Activated T-cell treated with anti-CD3 and anti-CD28 coated beads for 1 hour (primary cell): ENCODE data around the gene PRMT9.

Experiments
- DNase-seq: peaks from one replicate; pipeline ENCODE4 v3.0.0-alpha.2; 2020; ENCODE audit warnings: low read depth

The PRMT9 gene

DNA sequence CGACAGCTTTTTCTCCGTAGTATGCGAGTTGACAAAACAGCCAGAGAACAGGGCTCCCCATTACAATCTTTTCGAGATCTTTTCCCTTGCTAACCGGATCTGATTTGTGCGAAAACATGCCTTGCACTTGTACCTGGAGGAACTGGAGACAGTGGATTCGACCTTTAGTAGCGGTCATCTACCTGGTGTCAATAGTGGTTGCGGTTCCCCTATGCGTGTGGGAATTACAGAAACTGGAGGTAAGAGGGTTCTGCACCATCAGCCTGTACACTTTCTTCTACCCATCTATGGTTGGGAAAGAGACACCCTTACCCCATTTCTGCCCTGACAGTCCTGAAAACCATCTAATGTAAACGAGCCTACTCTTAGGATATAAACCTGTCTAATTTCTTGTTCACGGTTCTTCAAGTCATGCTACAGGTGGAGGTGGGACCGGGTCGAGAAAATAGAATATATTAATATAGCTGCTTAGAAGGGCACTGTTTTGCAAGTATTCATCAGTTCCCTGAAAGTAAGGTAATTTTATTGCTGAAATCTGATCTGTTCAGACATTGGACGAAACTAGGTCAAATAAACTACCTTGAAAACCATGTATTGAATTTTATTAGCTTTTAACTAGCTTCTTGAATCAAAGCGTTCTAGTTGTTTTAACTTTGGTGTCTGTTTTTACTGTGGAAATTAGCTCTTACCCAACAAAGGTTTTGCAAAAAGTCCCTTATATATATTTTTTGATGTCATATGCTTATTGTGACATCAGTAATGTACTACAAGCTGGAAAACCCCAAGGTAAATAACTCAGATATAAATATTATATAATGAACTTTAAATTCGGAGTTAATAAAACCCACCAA lies 65.9 kb downstream of the PRMT9 start:
- DNase-seq: peak; percentile 5

- DNase-seq: peak; percentile 100
These were observed 66.7 kb downstream of the PRMT9 start, which contains the start of gene TMEM184C for GRCh38 chr4:147617173-147617840. TSS of gene TMEM184C (plus strand) at chr4:147617397. CDS start at chr4:147617957, 560 bp downstream.

- DNase-seq: no peak
These were observed 67.2 kb downstream of the PRMT9 start for GRCh38 chr4:147616849-147617172.

- no peak for DNase-seq
These were observed 73.3 kb downstream of the PRMT9 start for GRCh38 chr4:147610686-147611085.

GRCh38 chr4:147607471-147607870 lies 76.5 kb downstream of the PRMT9 start:
- DNase-seq: no peak

DNA sequence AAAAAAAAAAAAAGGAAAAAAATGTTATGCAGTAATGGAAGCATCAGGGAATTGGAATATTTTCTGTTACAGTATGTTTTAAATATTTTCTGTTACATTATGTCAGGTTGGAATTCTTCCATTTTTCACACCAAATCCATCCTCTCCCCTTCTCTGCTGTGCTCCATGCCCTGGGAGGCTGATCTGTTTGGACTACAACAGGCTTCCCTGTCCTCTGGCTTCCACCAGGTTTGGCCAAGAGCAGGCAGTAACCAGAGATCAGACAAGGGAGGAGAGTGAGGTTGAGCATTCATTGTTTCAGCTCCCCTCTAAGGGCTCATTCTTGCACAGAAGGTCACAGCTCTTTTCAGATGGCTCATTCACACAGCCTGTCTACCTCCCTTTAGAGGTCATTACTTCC lies 78.5 kb downstream of the PRMT9 start:
- no peak for DNase-seq

- no peak for DNase-seq
These were observed 84.2 kb downstream of the PRMT9 start for GRCh38 chr4:147599769-147600168.

- DNase-seq: no peak
These were observed 84.8 kb downstream of the PRMT9 start for GRCh38 chr4:147599206-147599605.

- DNase-seq: no peak
These were observed 86.4 kb downstream of the PRMT9 start for GRCh38 chr4:147597561-147597960.

DNA sequence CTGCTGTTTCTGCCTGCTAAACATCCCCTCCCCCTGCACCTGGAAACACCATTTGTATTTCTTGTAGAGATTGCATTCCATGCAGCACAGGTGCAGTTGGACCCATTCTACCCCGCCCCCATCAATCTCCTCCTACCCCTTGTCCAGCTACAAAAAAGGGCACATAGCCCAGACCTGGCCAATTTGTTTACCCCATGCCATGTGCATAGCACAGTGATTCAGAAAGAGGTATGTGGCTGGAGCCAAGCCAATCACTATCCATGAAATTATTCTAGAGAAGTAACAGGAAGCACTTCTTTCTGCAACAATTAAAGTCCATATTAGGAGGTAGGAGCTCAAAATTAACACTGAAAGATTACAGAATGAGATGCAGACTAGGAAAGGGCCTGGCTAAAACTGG lies 87.0 kb downstream of the PRMT9 start:
- no peak for DNase-seq

DNA sequence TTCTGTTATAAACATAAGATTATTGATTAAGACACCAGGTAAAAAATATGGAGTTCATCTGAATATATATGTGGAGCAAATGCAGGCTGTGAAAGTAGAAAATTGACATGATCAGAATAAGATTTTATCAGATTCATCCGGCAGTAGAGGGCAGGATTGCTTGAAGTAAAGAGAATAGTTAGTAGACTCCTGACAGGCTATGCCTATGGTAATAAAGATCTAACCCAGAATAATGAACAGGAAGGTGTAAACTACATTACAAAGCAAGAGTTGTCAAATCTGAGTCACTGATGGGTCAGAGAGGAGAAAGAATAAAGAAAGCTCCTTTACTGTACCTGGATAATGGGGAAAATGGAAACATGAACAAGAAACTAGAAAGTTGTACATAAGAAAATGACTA lies 87.6 kb downstream of the PRMT9 start:
- no peak for DNase-seq

DNA sequence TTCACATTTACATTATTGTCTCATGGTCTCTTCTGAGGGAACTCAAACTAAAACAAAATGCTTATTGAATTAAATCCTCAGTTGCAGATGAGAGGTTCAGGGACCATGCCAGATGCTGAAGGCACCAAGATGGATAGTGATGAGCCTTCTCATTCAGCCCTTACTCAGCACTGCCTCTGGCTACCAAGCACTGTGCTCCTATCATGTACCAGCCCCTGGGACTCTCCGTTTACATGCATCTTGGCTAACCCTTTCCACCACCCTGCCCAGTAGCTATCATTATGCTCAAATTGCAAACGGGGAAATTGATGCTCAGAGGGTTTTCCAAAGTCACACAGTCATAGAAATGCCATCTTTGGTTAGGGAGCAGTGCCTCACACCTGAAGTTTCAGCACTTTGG lies 89.4 kb downstream of the PRMT9 start:
- DNase-seq: no peak

DNA sequence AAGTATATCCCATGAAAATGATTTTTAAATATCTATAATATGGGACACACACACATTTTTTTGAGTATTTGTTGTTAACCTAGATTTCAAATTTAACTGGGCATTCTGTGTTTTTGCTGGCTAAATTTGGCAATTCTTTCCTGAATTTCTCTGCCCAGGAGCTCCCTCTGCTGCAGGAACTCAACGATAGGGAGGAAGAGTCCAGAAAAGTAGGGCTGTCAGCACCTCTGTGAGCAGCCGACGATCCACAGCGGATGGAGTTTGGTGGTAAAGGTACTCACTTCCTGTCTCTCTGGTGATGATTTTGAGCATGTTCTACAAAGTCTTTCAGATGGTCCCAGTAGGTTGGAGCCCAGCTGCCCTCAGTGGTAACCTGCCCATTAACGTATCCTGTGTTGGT lies 89.9 kb downstream of the PRMT9 start:
- no peak for DNase-seq

DNA sequence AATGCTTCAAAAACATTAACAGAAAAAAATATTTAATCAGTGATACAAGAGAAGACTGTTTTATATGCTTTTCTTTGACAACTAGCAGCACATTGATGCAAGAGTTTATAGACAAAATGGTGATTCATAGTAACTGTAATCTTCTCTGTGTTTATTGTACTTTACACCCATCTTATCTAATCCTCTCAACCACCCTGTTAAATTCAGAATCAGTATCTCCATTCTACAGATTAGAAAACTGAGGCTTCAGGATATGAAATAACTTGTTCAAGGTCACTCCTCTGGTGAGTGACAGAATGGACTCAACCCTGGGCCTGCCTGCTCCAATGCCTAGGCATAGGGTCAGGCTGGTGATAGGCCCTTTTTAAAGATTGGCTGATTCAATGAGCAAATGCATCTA lies 92.9 kb downstream of the PRMT9 start:
- DNase-seq: no peak

- DNase-seq: peak; percentile 14
These were observed 93.6 kb downstream of the PRMT9 start for GRCh38 chr4:147590249-147590920.

DNA sequence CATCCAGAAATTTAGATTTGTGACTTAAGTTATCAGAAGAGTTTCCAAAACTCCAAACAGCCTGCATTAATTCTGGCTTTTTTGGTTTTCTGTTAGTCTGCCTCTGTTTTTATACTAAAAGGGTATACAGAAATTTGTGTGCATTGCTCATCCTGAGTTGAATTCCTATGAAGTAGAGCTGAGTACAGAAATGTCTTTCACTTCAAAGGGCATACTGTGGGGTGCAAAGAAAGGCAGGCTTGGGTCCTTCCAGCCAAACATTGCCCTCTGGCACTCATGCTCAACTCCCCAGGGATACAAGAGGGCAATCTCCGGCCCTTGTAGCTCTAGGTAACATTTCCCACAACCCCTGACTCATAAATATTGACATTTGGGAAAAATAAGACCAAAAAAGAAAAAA lies 94.4 kb downstream of the PRMT9 start:
- DNase-seq: no peak
